OCI-LY3 (cell line): Measurements from ENCODE around the gene CASZ1.

Experiments used
- H2AFZ ChIP-seq: fragments of 200-600, 300-600 bp; shearing (Covaris generic); 2 replicates; pipeline ENCODE4 v1.6.0; 2014; ENCODE audit warnings: antibody characterized with exemption, low read depth, low read length
- H3K27ac ChIP-seq: fragments of 200-600, 300-600 bp; sonication (generic); 2 replicates; pipeline ENCODE4 v1.5.1; 2014; ENCODE audit warnings: mild to moderate bottlenecking, low read length, moderate library complexity, mixed read lengths
- H3K27me3 ChIP-seq: fragments of 200-600, 300-600 bp; sonication (generic); 2 replicates; pipeline ENCODE4 v1.6.1; 2014; ENCODE audit warnings: low read depth, low read length, mixed read lengths
- H3K36me3 ChIP-seq: fragments of 200-600, 300-600 bp; sonication (generic); replicated peaks from 2 replicates; pipeline ENCODE3; 2014; ENCODE audit warnings: low read depth, low read length, mixed read lengths
- H3K4me1 ChIP-seq: fragments of 300-600, 200-600 bp; sonication (generic); 2 replicates; pipeline ENCODE4 v1.6.1; 2014; ENCODE audit warnings: low read length, mixed read lengths
- H3K4me2 ChIP-seq: fragments of 200-600, 300-600 bp; sonication (generic); 2 replicates; pipeline ENCODE4 v1.6.1; 2014; ENCODE audit warnings: low read length, mixed read lengths
- H3K4me3 ChIP-seq: fragments of 300-600, 200-600 bp; sonication (generic); 2 replicates; pipeline ENCODE4 v1.5.1; 2014; ENCODE audit warnings: antibody characterized with exemption, mild to moderate bottlenecking, low read length, moderate library complexity
- H3K79me2 ChIP-seq: fragments of 300-600, 200-600 bp; shearing (Covaris generic); 2 replicates; pipeline ENCODE4 v1.6.1; 2014; ENCODE audit warnings: mild to moderate bottlenecking, low read length, mixed read lengths
- H3K9ac ChIP-seq: fragments of 300-600, 200-600 bp; shearing (Covaris generic); 2 replicates; pipeline ENCODE4 v1.6.0; 2014; ENCODE audit warnings: mild to moderate bottlenecking, low read length, moderate library complexity
- H3K9me3 ChIP-seq: fragments of 200-600, 300-600 bp; shearing (Covaris generic); 2 replicates; pipeline ENCODE4 v1.6.1; 2014; ENCODE audit warnings: low read length, mixed read lengths; ENCODE audit not compliant: insufficient read depth
- H4K20me1 ChIP-seq: fragments of 200-600, 300-600 bp; sonication (generic); 2 replicates; pipeline ENCODE4 v1.6.1; 2016; ENCODE audit warnings: low read length, mixed read lengths; ENCODE audit not compliant: insufficient read depth
- CTCF ChIP-seq: fragments of 200-600, 300-600 bp; sonication (generic); IDR thresholded peaks from 2 replicates; pipeline ENCODE4 v1.5.1; 2014; ENCODE audit warnings: antibody characterized with exemption, low read length, low read depth
- EZH2phosphoT487 ChIP-seq: fragments of 200-600 bp; shearing (Covaris generic); IDR thresholded peaks from 2 replicates; pipeline ENCODE4 v1.6.1; 2018; ENCODE audit warnings: antibody characterized with exemption, mixed run types, low read depth

CASZ1 gene

GRCh38 chr1:10760566-10761502, 35.6 kb downstream of the CASZ1 start:
- Histone ChIP-seq H2AFZ (no peak overlapping the region), H3K79me2 (no peaks in the 10 kb centered on the region), H3K9me3 (no peaks in the 10 kb centered on the region), H3K9ac (no peak overlapping the region), H3K27ac (no peak overlapping the region), H3K27me3 (no peaks in the 10 kb centered on the region), H3K4me3 (no peak overlapping the region), H3K4me1 (no peaks in the 10 kb centered on the region), H4K20me1 (no peaks in the 10 kb centered on the region), H3K36me3 (no peaks in the 10 kb centered on the region), H3K4me2 (no peak overlapping the region)
- TF ChIP-seq EZH2phosphoT487: no peak
- TF ChIP-seq CTCF: no peak

GRCh38 chr1:10759413-10760200, 36.8 kb downstream of the CASZ1 start:
- Histone ChIP-seq H3K9me3 (no peaks in the 10 kb centered on the region), H3K36me3 (no peaks in the 10 kb centered on the region), H3K27ac (no peak overlapping the region), H3K4me2 (no peak overlapping the region), H3K4me1 (no peaks in the 10 kb centered on the region), H3K4me3 (no peak overlapping the region), H3K27me3 (no peaks in the 10 kb centered on the region), H3K79me2 (no peaks in the 10 kb centered on the region), H4K20me1 (no peaks in the 10 kb centered on the region), H2AFZ (no peak overlapping the region), H3K9ac (no peak overlapping the region)
- TF ChIP-seq CTCF: no peak
- TF ChIP-seq EZH2phosphoT487: no peak

- H3K27ac ChIP-seq: no peak overlapping the region
- no peaks in the 10 kb centered on the region for H3K79me2 ChIP-seq
- H3K27me3 ChIP-seq: no peaks in the 10 kb centered on the region
- no peaks in the 10 kb centered on the region for H3K9me3 ChIP-seq
- no peak overlapping the region for H3K9ac ChIP-seq
- no peaks in the 10 kb centered on the region for H3K4me1 ChIP-seq
- H3K4me2 ChIP-seq: no peak overlapping the region
- TF ChIP-seq EZH2phosphoT487 (no peak), CTCF (no peak)
- H2AFZ ChIP-seq: no peak overlapping the region
- no peaks in the 10 kb centered on the region for H4K20me1 ChIP-seq
- H3K4me3 ChIP-seq: no peak overlapping the region
- H3K36me3 ChIP-seq: no peaks in the 10 kb centered on the region
These were observed 39.6 kb downstream of the CASZ1 start for GRCh38 chr1:10756842-10757241.

GRCh38 chr1:10755970-10756521, 40.4 kb downstream of the CASZ1 start:
- no peak overlapping the region for H3K4me2 ChIP-seq

More at GRCh38 chr1:10755970-10756521, 40.4 kb downstream of the CASZ1 start:
- no peak overlapping the region for H3K27ac ChIP-seq
- no peaks in the 10 kb centered on the region for H3K4me1 ChIP-seq
- H3K27me3 ChIP-seq: no peaks in the 10 kb centered on the region
- no peaks in the 10 kb centered on the region for H3K36me3 ChIP-seq
- no peaks in the 10 kb centered on the region for H3K9me3 ChIP-seq
- H2AFZ ChIP-seq: no peak overlapping the region
- no peak overlapping the region for H3K9ac ChIP-seq
- TF ChIP-seq CTCF (no peak), EZH2phosphoT487 (no peak)
- no peaks in the 10 kb centered on the region for H3K79me2 ChIP-seq
- H3K4me3 ChIP-seq: no peak overlapping the region
- no peaks in the 10 kb centered on the region for H4K20me1 ChIP-seq
